Brain pericyte (primary cell): ENCODE results near the gene HABP2.

Source experiments
- DNase-seq: peaks from one replicate; pipeline ENCODE4 v3.0.0-alpha.2; 2012; ENCODE audit warnings: low read depth, low spot score

HABP2 gene

DNA sequence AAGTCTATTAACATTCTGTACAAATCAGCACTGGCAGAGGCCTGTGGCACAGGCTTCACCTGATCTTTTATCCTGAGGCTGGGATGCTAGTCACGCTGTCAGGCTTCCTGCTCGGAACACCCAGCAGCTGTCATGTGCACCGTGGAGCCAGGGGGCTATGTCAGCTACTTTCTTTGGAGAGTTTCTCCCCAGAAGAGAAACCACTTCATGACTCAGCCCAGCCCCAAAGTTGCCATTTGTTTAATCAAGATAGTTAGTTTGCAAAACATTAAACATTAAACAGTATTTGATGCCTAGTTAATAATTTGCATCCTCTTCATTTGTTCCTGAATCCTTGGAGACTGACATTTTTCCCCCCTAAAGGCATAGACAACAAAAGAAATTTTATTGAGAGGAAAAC, at the start of gene HABP2:
Gene HABP2, plus strand, starts transcription at position 353 of the 400 bp plus-strand sequence. CDS start 69 bp downstream, outside the sequence.
- no peak for DNase-seq

DNA sequence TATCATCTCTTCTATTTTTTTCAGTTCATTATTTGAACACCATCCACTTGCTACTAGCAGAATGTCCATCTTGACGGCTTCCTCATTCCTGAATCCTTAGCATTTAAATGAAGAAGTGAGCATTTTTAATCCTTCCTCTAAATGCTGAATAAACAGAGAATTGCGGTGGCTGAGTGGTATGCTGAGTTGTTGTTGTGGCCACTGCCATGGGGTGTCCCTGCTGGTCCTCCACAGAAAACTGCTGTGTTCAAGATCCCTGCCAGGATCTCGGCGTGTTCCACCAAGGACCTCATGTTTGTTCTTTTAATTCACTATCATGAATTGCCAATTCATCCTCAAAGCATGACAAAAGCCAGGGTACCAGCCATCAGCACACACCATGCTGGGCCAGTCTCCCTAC, 48.9 kb upstream of the HABP2 start:
- no peak for DNase-seq

DNA sequence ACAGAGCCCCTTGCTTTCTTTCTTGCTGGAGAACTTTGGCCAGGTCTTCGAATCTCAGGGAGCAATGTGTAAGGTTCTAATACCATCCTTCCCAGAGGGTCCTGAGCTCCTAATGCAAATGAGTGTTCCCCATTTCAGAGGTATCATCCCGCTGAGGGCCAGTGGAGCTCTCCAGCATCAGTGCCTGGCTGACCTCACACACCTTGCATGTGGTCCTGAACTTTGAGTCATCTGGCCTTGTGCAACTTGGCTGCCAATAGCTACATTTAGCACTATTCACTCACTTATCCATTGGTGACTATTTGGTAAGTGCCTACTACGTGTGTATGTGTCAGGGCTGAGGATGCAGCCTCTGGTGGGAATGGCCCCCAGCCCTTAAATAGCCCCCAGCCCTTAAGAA, 48.4 kb upstream of the HABP2 start:
- no peak for DNase-seq

DNA sequence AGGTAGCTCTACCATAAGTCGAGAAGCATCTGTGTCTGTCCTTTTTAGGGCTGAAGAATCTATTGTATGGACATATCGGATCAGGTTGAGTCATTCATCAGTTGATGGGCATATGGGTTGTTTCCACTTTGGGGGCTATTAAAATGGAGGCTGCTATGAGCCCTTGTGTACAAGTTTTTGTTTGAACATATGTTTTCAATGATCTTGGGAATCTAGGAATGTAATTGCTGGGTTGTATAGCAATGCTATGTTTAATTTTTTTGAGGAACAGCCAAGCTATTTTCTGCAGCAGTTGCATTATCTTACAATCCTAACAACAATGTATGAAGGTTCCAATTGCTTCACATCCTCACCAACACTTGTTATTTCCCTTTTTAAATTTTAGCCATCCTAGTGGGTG, 46.4 kb upstream of the HABP2 start:
- DNase-seq = no peak

DNA sequence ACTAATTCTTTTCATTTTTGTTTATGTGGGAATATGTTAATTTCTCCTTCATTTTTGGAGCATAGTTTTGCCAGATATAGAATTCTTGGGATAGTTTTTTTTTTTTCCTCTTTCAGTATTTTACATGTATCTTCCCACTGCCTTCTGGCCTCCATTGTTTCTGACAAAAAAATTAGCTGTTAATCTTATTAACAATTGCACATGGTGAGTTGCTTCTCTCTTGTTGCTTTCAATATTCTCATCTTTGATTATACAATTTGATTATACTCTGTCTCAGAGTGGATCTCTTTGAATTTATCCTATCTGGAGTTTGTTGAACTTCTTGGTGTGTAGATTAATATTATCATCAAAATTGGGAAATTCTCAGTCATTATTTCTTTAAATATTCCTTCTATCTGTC, 41.4 kb upstream of the HABP2 start:
- no peak for DNase-seq

DNA sequence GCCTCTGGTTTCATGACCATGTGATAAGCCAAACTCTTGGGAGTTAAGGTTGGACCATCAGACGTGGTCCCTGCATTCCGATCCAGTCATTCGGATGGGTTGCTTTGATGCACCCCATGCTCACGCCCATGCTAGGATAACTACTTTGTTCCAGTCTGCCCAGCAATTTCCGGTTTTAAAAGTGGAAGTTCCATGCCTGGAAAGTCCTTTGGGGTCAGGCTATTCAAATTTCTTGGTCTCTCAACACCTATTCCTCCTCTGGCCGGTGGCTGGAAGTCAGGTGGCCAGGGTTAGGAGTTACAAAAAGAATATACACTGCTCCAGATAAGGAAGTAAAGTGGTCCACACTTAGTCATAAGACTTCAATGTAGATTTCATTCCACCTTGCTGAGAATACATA, 37.7 kb upstream of the HABP2 start:
- DNase-seq = no peak

DNA sequence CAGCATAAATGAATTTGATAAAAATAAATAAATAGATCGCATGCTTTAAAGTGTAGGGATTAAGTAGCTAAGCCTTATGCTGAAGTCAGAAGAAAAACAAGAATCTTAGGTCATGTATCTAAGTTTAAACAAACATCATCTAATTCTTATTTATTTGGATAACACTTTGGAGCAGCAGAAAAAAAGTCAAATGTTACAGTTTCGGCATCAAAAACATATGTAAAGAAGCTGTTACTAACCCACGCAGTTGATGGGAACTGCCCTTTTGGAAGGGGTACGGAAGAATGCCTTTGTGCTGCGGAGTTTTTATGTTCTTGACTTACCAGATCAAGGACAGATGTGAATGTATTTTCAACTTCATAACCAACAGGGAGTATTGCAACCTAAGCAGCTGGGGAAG, 37.3 kb upstream of the HABP2 start:
- DNase-seq = peak; percentile 24

DNA sequence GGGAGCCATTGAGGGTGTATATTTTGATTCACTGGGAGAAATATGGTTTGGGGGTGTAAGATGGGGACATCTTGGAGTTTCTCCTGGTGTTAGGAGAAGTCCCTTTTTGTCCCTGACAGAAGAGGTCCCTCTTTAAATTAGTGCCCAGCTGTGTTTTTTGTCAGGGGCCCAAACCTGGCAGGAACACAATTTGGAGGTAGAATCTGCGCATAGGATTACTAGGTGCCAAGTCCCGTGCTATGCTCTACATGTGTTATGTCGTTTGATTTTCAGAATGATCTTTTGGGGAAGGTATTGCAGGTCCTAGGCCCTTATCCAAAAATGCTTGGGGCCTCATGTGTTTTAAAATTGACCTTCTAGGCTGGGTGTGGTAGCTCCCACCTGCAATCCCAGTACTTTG, 36.8 kb upstream of the HABP2 start:
- no peak for DNase-seq

DNA sequence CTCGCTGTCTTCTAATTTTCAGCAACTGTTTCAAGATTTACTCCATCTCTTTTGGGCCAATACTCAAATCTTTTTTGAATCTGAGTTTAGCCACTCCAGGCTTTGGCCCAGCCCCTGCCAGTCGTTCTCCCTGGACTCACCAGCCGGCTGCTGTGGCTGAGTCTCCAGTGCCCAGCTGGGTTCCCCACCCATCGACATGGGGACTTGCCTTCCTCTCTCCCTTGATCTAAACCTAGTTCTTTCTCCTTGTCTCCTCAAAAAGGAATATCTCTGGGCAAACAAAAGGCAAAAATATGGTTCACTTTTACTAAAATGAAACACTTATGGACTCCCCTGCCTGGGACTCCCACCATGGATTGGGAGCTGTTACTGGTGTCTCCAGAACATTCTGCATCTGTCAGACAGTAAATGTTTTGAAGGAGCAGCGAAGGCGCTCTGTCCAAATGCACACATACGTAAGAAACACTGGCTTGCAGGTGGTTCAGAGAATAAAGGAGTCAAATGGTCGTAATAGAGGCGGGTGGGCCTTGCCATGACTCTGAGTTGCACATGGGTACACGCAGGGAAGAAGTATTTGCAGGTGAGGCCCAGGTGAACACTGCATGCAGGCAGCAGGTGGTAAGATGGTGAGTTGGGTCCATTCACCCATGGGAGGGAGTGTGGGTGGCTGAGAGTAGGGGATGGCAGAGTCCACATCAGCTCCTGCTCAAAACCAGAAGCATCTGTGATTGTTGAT, 35.5 kb upstream of the HABP2 start:
- DNase-seq = no peak

DNA sequence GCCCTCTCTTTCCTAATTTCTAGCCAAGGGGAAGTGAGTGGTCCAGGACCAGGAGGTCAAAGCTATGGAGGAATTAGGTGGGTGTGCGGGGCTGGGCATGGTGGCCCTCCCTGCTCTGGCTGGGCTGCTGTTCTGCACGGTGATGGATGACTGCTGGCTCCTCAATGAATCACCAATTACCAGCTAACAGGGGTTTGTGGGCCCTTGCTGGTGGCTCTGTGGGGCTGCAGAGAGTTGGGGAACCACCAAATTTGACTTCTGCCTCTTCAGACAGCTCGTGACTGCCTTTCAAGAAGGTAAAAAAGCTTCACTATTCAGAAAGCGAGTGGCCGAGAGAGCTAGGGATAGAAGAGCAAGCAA, 35.0 kb upstream of the HABP2 start:
- no peak for DNase-seq

DNA sequence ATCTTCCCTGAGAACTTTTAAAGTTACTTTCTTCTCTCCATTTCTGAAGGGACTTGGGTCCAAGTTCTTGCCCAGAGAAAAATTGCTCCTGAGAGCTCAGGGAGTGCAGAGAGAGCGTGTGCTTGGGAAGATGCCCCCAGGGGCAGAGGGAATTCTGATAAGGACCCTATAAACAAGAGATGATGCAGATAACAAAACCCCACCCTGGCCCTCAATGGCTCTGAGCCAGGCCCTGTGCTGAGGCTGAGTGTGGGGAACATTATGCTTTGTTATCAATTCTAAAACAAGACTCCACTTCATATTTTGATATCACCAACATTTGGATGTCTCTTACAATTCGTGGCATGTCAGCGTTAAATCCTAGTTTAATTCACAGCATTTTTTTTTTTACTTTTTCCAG, 34.4 kb upstream of the HABP2 start:
- DNase-seq = no peak

DNA sequence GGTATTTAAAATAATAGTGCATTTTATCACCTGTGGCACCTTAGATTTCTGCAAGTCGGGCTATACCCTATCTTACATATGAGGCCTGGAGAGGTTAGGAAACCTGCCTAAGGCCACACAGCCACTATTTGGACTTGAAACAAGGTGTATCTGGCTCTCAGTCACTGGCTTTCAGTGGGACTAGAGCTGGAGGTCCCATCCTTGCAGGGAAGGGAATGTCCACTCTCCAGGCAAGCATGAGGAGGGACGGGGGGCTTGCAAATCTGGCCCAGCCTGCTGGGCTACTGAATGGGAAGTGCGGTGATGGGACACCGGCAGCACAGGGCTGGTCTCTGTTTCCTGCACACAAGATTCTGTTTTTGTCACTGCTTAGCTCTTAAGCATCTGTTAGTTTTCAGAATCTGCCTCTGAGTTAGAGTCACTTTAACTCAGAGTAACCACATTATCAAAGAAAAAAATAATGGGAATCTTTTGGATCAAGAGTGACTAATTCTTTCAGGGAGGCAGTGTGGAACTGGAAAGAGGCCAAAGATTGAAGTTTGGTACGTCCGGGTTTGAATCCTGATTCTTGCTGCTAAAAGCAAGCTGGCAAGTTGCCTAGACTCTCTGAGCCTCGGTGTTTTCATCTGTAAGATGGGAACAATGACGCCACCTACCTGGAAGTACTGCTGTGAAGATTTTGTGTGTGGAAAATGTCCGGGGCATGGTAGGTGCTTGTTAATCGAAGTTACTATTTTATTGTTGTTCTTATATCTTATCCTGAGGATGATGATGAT, 33.8 kb upstream of the HABP2 start:
- no peak for DNase-seq

DNA sequence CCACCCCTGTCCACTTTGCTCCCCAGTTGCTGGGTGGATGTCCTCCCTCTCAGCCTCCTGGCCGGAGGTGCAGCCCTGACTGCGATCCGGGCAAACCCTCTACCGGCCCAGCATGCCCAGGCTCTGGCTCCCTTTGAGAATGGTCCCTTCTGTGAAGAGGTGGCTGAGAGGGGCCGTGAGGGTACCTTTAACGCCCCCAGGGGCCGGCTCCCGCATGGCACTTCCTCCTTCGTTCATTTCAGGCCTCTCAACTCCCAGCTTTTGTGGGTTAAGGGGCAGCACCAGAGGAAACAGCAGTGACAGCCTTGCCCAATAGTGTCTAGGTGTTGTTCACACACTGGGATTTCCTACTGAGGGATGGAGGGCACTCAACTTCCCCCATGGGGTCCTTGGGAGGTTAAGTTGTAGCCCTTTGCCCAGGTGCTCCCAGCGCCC, 33.2 kb upstream of the HABP2 start:
- no peak for DNase-seq

DNA sequence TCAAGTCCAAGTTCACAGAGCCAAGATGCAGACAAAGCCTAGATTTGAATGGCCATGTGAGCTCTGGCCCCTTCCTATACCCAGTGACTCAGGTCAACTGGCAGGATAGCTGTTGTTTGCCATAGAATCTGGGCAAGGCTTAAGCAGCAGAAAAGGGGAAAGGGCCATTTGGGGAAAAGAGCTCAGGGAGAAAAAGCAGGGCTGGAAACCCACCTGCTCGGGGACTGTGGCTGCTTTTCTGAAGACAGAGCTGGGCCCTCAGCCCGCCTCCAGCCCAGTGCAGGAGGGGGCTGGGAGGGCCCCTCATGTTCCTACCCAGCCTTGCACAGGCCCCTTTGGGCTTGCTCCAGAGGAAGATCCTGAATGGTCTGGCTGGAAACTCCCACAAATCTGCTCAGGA, 32.6 kb upstream of the HABP2 start:
- no peak for DNase-seq

DNA sequence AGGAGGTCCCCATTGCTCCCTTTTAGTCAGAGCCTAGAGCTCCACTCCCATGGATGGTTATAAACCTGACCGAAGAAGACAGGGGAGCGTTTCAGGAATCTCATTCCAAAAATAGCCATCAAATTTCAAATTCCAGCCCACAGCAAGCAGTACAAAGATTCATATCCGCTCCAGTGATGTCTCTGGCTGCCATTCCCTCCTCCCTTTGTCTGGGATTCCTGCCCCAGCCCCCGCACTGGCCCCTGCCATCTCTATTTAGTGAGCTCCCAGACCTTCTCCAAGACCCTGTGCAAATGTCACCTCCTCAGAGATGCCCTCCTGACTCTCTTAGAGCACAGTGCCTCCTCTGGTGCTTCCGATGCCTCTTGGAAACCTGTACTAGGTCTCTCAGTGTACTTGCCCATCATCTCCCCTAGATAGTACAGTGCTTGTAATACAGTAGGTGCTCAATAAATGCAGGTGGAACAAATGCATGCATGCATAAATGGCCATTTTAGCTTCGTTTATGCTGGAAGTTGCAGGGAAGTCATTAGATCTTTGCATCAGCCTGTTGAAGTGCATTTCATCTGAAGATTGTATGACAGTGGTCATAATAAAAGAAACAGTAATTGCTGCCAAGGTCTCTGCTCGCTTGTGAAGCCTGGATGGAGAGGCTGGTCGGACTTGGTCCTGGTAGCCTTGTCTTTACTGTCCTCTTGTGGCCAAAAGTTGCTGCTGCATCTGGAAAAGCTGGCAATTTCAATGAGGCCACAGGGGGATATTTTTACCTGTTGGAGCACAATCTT, 32.0 kb upstream of the HABP2 start:
- no peak for DNase-seq

DNA sequence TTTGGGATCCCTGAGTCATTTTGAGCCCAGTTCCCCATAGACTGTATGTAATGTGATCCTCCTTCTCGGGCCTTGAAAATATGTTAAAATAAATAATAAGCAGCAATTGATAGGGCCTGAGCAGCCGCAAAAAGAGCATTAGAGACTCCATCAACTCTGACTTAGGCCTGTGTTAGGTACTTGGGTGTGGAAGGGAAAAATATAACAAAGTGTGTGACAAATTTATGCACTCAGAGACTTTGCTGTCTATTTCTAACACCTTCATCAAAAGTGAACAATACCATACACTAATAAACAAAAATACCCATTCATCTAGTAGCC, 31.4 kb upstream of the HABP2 start:
- no peak for DNase-seq

DNA sequence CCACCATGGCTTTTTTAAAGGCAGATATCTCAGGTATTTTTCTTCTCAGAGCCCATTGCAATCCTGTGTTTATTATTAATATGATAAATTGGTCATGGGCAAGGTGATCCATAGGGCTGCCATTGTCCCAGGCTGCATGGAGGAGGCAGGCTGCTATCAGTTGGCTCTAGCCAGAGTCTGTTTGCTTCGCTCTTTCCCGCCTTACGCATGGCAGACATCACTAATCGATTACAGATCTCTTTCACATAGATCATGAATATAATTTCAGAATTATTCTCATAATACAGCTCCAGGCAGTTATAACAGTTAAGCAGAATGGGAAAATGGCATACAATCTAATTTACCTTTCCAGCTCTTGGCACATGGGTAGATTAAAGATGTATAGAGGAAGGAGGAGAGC, 30.4 kb upstream of the HABP2 start:
- no peak for DNase-seq

DNA sequence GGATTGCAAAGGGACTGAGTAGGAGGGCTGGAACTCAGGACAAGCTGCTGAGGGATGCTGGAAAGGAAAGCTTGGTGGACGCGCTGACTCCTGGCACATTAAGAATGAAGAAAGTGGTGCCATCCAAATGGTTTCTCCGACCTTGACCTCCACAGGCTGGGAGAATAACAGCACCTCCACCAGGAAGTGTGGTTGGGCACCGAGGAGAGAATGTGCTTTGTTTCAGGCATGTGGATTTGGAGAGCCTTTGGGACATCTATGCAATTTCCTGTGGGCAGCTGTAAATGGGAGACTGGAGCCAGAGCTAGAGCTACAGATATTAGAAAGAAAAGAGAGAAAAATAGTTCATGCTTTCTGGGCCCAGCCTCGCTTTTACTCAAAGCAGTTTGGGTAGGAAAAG, 29.8 kb upstream of the HABP2 start:
- no peak for DNase-seq

DNA sequence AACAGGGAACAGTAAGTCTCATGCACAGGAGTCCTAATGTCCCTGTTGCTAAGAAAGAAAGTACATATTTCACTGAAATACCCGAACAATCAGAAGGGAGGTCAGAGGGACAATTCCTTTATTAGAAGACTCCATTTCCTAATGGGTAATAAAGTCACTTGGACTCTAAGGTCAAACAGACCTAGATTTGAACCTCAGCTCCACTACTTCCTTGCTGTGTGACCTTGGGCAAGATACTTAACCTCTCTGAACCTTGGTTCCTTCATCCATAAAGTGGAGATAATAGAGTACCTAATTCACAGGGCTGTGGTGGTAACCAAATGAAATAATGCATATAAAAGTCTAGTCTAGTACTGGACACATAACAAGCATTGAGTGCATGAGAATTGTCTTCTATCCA, 29.2 kb upstream of the HABP2 start:
- no peak for DNase-seq

DNA sequence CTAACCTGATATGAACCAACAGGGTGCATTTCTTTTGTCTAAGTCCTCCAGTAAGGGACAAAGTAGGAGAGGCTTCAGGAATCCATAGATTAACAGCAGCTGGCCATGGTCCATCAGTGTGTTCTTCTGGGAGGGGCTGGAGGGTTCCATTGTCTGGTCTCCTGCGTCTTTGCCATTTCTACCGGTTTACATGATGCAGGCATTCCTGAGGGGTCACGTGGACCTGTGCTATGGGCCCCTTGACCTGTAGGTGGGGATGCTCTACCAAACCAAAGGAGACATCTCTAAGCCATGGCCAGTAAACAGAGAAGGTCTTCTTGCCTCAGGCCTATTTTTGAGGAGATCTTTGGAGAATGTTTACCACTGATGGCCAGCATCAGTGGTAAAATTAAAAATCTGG, 28.7 kb upstream of the HABP2 start:
- DNase-seq = no peak

DNA sequence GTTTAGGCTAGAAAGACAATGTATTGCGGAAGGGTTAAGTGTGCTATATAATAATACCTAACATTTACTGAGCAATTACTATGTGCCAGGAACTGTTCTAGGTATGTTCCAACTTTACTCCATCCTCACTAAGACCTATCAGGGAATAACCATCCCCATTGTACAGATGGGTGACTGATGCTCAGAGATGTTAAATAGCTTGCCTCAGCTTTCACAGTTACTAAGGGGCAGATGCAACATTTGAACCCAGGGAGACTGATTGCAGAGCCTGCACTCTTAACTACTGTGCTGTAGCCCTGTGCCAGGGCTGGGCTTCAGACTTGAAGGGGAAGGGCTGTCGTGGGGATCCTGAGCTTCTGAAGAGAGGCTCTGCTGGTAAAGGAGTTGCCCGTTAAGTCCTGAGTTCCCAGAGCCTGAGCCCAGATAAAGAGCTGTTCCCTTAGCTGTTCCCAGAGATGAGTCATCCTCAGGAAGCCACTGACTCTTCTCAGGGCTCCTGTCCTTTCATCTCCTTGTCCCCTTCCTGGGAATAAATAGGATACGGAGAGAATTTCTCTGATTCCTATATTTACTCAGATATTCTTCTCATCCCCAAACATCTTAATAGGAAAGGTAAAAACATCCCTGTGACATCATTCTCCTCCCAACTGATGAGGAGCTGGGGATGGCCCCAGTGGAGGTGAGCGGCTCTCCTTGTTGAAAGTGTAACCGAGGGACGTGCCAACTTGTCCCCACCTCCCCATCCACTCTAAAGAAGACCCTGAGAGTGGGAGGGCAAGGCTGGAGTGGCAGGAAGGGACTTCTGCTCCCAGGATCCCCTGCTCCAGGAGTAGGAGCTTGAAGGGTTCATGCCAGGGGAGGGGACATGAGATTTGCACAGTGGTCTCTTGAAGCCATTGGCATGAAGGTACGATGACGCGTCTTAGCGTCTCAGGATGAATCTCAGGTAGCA, 28.0 kb upstream of the HABP2 start:
- DNase-seq = no peak

DNA sequence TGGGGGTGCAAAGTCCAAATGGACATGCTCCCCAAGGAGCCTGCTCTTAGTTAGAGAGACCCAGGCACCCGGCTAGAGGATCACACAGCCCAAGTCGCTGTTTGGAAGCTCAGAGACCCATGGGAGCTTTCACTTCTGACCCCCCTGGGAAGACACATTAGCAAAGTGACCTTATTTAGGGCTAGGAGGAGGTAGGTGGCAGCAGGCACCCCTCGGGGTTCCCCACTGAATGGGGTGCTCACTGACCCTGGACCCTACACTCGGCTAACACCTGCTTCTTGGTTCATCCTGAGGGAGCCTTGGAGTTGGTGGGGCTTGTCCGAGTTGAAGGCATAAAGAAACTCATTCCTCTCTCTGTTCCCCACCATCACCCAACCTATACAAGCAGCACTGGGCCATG, 27.1 kb upstream of the HABP2 start:
- no peak for DNase-seq
